HG02938 (cell line): ENCODE results near the gene ACTN1.

Source experiments
- ATAC-seq: cut with Tn5 transposase; IDR thresholded peaks from one replicate; pipeline ENCODE4 v1.9.1; 2021; ENCODE audit warnings: mild to moderate bottlenecking, moderate library complexity; ENCODE audit not compliant: unreplicated experiment

The ACTN1 gene

GRCh38 chr14:68891851-68892660 is 87.0 kb downstream of the ACTN1 start:
- ATAC-seq, result no peak

- no peak for ATAC-seq
Observed at GRCh38 chr14:68890173-68890931, 88.8 kb downstream of the ACTN1 start.

- ATAC-seq, result no peak
Observed at GRCh38 chr14:68888883-68889282, 90.2 kb downstream of the ACTN1 start.

- ATAC-seq, result no peak
Observed at GRCh38 chr14:68888025-68888850, 90.9 kb downstream of the ACTN1 start.

DNA sequence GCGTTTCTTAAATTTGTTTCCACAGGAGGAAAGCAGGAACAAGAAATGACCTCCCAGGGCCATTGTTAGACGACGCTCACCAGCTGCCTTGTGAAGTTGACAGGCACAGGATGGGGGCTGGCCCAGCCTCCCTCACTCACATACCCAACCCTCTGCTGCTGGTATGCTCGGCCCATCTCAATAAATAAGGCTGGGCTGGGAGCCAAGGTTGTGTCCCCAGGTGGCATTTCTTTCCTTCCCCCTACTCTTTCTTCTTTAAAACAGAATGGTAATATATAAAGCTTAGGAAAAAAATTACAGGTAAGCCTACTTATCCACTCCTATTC is 93.0 kb downstream of the ACTN1 start:
- no peak for ATAC-seq

DNA sequence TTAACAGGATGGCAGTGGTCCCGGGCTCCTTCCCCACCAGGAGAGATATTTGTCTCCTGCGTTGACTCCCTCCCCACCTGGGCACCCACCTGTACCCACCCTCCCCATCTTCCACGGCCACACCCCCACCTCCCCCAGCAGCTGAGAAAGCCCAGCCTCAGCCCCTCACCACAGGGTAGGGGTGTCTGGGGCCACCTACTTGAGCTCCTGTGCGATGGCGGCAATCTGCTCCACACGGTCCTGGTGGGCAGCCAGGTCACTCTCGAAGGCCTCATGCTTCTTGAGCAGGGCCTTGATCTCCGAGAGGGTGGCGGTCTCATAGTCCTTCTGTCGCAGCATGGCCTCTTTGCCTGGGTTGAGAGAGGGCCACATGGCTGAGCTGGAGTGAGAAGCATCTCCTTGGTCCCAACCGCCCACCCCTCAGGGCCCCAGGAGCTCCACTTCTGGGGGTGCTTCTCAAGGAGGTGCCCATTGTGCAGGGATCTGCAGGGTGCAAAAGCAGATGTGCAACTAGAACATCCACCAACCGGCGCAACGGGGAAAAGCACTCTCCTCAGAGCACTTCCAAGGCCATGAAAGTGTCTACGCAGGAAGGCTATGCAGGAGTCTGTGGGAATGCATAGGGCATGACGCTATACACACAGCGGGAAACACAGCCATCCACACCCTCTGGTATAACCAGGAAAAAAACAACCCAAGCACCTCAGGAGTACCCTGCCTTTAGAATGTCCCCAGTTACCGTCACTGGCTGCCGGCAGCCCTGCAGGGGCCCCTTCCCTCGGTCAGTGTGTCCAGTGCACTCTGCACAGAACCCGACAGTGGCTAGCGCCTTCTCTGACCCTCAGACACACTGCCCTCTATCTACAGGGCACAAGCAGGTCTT is 93.6 kb downstream of the ACTN1 start:
- no peak for ATAC-seq

- no peak for ATAC-seq
Observed at GRCh38 chr14:68884031-68885030, 94.8 kb downstream of the ACTN1 start.

DNA sequence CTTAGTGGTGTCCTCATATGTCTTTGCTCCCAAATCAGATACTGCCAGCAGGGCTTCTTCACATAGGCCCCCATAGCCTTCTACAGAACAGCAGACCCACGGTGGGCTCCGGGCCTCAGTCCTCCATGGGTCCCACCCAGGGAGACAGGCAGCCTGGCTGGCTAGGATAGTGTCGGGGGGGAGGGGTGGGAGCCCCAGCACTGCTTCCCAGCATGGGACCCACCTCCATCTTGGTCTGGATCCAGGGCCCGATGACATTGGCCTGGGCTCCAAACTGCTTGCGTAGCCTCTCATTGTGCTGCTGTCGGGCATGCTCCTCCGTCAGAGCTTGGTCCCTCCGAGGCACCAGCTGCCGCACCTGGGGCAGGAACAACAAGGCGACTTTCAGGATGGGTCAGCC is 96.9 kb downstream of the ACTN1 start:
- no peak for ATAC-seq

- no peak for ATAC-seq
Observed at GRCh38 chr14:68881396-68881795, 97.7 kb downstream of the ACTN1 start.

DNA sequence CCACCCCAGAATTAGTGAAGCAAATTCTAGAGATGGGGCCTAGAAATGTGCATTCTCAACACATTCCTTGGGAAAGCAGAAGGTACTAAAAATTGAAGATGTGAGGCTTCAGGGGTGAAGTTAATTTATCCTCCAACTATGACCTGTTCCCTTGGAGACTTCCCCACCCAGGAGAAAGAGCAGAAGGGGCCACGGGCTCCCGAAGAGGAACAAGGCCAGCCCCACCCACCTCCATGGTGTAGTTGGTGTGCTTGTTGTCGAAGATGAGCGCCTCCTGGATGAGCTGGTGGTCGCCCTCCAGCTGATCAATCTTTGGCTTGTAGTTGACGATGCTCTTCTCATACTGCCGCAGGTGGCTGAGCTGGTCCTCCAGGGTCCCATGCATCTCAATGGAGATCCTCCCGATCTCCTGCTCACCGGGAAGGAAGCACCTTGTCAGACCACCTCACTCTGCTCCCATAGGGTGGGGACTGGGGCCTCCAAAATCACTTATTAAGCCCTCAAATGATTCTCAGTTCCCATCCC is 98.5 kb downstream of the ACTN1 start:
- ATAC-seq, result no peak

DNA sequence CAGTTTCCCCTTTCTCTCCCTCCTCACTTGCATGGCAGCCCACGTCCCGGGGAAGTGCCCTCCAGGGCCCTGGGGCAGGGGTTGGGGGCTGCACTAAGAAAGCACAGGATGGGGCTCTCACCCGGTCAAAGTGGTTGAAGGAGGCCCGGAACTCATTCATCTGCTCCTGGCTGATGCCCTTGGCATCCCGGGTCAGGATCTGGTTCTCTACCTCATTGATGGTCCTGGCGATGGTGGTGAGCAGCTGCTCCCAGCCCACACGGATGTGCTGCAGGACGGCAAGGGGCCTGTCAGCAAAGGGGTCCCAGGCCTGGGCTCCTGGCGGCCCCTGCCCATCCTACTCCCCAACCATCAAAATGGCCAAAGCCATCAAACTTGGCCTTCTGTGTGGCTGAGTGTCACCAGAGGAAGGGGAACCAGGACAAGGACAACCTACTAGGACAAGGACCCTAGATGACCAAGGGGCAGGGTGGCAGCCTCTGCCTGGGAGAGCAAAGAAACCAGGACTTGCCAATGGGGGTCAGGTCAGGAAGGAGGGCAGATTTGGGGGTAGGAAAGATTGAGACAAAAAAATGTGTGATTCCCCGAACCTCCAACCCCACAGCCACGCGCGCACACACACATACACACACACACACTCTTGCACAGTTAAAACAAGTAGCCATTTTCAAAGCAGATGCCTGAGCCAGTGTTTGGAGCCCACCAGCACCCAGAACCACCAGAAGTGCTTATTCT is 99.1 kb downstream of the ACTN1 start:
- no peak for ATAC-seq

DNA sequence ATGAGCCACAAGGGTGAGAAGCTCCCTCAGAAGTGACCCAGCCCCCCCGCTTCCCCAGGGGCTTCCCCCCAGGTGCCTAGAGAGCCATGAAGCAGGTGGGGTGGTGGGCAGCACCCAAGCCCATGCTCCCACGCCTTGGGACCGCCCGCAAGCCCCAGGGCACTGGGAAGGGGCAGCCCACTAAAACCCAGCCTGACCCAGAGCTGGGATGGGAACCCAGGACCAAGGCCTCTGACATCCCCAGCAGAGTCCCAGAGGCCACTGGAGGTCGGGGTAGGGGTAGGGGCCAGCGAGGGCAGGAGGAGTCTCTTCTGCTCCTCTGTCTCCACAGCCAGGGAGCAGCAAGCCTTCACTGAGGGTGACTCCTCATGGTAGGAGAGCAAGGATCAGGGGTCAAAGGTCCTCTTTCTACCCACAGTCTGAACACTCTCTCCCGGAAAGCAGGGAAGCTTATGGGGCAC is 99.8 kb downstream of the ACTN1 start:
- ATAC-seq, result no peak

DNA sequence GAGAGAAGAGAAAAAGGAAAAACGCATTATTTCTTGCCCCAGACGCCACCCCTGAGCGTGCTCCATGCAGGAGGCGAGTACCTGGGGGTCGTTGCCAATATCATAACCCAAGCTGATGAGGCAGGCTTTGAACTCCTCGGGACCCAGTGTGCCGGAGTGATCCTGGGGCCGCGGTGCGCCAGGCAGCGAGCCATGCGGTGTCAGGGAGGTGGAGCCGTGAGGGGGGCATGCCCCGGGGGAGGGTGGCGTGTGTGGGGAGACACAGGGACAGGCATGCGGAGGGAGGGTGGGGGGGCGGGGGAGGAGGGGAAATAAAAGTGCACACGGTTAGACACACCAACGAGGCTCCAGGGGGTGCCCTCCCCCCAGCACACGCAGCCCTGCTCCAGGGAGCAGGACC is 100.2 kb downstream of the ACTN1 start:
- ATAC-seq, result no peak

DNA sequence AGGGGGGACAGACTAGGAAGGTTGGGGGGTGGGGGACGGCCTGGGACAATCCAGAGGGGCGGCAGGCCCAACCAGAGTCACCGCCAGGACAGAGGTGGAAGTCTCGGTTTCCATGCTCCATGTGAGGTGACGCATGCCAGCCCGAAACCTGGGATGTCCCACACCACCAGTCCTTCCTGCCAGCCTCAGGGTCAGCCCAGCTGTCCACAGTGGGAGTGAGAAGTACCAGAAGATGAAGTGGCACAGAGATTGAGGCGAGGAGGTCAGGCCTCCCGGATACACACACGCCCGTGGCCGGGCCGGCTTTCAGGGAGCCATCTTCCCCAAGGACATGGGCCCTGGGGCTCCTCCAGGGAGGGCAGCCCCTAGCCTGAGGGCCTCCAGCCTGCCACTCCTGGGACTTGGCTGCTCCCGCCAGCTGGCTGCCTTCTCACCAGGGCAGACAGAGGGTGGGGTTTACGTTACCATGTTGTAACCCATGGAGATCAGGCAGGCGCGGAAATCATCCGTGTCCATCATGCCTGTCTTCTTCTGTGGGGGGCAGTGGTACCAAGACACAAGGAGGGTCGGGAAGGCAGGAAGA is 101.0 kb downstream of the ACTN1 start:
- ATAC-seq, result no peak

DNA sequence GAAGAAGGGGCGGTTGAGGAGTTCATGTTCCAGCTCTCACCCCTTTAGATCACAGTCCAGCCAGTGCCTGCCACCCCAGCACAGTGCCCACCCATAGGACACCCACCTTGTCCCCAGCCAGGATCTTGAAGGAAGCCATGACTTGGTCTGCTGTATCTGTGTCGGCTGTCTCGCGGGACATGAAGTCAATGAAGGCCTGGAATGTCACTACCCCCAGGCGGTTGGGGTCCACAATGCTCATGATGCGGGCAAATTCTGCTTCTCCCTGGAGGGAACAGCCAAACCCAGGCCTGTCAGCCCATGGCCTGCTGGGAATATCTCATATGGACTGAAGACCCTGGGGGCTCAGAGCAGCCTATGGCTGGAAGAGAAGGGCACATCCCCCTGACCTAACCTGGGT is 102.1 kb downstream of the ACTN1 start:
- no peak for ATAC-seq

- no peak for ATAC-seq
Observed at GRCh38 chr14:68874746-68875155, 104.4 kb downstream of the ACTN1 start.

DNA sequence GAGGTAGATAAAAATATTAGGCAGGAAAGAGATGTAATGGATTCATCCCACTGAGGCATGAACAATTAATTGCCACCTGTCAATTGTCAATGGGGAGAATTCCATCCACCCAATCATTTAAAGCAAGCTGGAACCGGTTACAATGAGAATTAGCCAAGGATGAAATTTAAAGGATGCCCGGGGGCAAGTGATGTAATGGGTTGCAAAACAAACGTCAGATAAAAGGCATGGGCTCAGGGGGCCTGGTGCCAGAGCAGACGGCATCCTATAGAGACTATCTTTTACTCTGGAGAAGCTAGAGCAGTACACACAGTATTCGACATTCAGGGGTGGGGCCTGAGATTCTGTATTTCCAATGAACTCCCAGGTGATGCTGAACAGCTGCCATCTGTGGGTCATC is 105.7 kb downstream of the ACTN1 start:
- ATAC-seq, result no peak

- ATAC-seq, result no peak
Observed at GRCh38 chr14:68871392-68871791, 107.7 kb downstream of the ACTN1 start.
